DND-41 (cell line): ENCODE results near the gene MTFMT.

Experiments used
- ATAC-seq: fragments of 200-7000 bp; cut with Tn5 transposase; 3 replicates; pipeline ENCODE4 v1.9.1; 2021; ENCODE audit warnings: low read depth; ENCODE audit not compliant: insufficient read depth
- DNase-seq: peaks from one replicate; pipeline ENCODE4 v3.0.0-alpha.2; 2020
- H2AFZ ChIP-seq: 2 replicates; pipeline ENCODE4 v1.6.0; 2012; ENCODE audit warnings: low read depth, low read length
- H3K27ac ChIP-seq: 2 replicates; pipeline ENCODE4 v1.5.1; 2012; ENCODE audit warnings: low read length, inconsistent platforms
- H3K27me3 ChIP-seq: fragments of 200-600 bp; sonication (generic); 2 replicates; pipeline ENCODE4 v1.6.0; 2012; ENCODE audit warnings: low read length, mild to moderate bottlenecking, inconsistent platforms; ENCODE audit not compliant: insufficient read depth, poor library complexity
- H3K36me3 ChIP-seq: 2 replicates; pipeline ENCODE4 v1.5.1; 2012; ENCODE audit warnings: low read length, inconsistent platforms; ENCODE audit not compliant: insufficient read depth
- H3K4me1 ChIP-seq: 2 replicates; pipeline ENCODE4 v1.5.1; 2012; ENCODE audit warnings: mild to moderate bottlenecking, low read length; ENCODE audit not compliant: insufficient read depth
- H3K4me2 ChIP-seq: 2 replicates; pipeline ENCODE4 v1.6.0; 2012; ENCODE audit warnings: mild to moderate bottlenecking, moderate library complexity, low read length, inconsistent platforms; ENCODE audit not compliant: insufficient read depth
- H3K4me3 ChIP-seq, 2 experiments: fragments of 200-600 bp in 1 of 2; shearing (Covaris generic) in 1 of 2; 2 replicates each; pipeline ENCODE4 v1.5.1; 2012 to 2016; ENCODE audit warnings: inconsistent platforms in 2 of 2, low read length in 2 of 2, mild to moderate bottlenecking in 2 of 2, low read depth in 1 of 2, moderate library complexity in 1 of 2
- H3K79me2 ChIP-seq: 2 replicates; pipeline ENCODE4 v1.6.0; 2012; ENCODE audit warnings: low read length, inconsistent platforms; ENCODE audit not compliant: insufficient read depth
- H3K9ac ChIP-seq: 2 replicates; pipeline ENCODE4 v1.6.0; 2012; ENCODE audit warnings: low read depth, mild to moderate bottlenecking, inconsistent platforms, low read length, moderate library complexity
- H3K9me3 ChIP-seq: 2 replicates; pipeline ENCODE4 v1.5.1; 2012; ENCODE audit warnings: low read length, moderate library complexity, mild to moderate bottlenecking, inconsistent platforms; ENCODE audit not compliant: insufficient read depth, severe bottlenecking
- H4K20me1 ChIP-seq: 2 replicates; pipeline ENCODE4 v1.6.0; 2012; ENCODE audit warnings: low read length; ENCODE audit not compliant: insufficient read depth
- EZH2 ChIP-seq: IDR thresholded peaks from 3 replicates; pipeline ENCODE4 v1.6.1; 2012; ENCODE audit warnings: borderline replicate concordance, low read depth, mild to moderate bottlenecking, moderate library complexity, low read length, inconsistent platforms; ENCODE audit not compliant: severe bottlenecking
- TF ChIP-seq, protein P1 (sequence below): IDR thresholded peaks from 2 replicates; pipeline ENCODE4 v1.5.1; 2012; ENCODE audit warnings: borderline replicate concordance, low read length, moderate library complexity, mild to moderate bottlenecking; ENCODE audit not compliant: poor library complexity, severe bottlenecking; ENCODE audit errors: extremely low read depth

The MTFMT gene

GRCh38 chr15:65072027-65072426 lies 42.6 kb upstream of the MTFMT start:
- H3K4me1 ChIP-seq = no peaks in the 10 kb centered on the region
- no peak overlapping the region for H3K4me2 ChIP-seq
- no peak for DNase-seq
- no peaks in the 10 kb centered on the region for H3K9me3 ChIP-seq
- no peak overlapping the region for H3K4me3 ChIP-seq
- H3K9ac ChIP-seq = no peak overlapping the region
- H3K27me3 ChIP-seq = no peaks in the 10 kb centered on the region
- H3K36me3 ChIP-seq = no peaks in the 10 kb centered on the region
- no peak for ATAC-seq
- H4K20me1 ChIP-seq = no peaks in the 10 kb centered on the region
- no peak for TF ChIP-seq EZH2
- TF ChIP-seq, protein P1, sequence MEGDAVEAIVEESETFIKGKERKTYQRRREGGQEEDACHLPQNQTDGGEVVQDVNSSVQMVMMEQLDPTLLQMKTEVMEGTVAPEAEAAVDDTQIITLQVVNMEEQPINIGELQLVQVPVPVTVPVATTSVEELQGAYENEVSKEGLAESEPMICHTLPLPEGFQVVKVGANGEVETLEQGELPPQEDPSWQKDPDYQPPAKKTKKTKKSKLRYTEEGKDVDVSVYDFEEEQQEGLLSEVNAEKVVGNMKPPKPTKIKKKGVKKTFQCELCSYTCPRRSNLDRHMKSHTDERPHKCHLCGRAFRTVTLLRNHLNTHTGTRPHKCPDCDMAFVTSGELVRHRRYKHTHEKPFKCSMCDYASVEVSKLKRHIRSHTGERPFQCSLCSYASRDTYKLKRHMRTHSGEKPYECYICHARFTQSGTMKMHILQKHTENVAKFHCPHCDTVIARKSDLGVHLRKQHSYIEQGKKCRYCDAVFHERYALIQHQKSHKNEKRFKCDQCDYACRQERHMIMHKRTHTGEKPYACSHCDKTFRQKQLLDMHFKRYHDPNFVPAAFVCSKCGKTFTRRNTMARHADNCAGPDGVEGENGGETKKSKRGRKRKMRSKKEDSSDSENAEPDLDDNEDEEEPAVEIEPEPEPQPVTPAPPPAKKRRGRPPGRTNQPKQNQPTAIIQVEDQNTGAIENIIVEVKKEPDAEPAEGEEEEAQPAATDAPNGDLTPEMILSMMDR = no peak
- H3K79me2 ChIP-seq = no peaks in the 10 kb centered on the region
- H2AFZ ChIP-seq = no peak overlapping the region
- no peak overlapping the region for H3K27ac ChIP-seq

- H3K9ac ChIP-seq = no peak overlapping the region
- H3K27ac ChIP-seq = no peak overlapping the region
- no peak overlapping the region for H3K4me3 ChIP-seq
- H4K20me1 ChIP-seq = no peaks in the 10 kb centered on the region
- DNase-seq = no peak
- H3K36me3 ChIP-seq = no peaks in the 10 kb centered on the region
- no peaks in the 10 kb centered on the region for H3K79me2 ChIP-seq
- no peaks in the 10 kb centered on the region for H3K4me1 ChIP-seq
- no peak for TF ChIP-seq EZH2
- TF ChIP-seq, protein P1 = no peak
- H3K9me3 ChIP-seq = no peaks in the 10 kb centered on the region
- no peak overlapping the region for H2AFZ ChIP-seq
- ATAC-seq = no peak
- H3K27me3 ChIP-seq = no peaks in the 10 kb centered on the region
- no peak overlapping the region for H3K4me2 ChIP-seq
These were observed 42.0 kb upstream of the MTFMT start for GRCh38 chr15:65071381-65071811.

GRCh38 chr15:65069779-65070546 lies 40.5 kb upstream of the MTFMT start:
- no peak overlapping the region for H3K4me2 ChIP-seq

More at GRCh38 chr15:65069779-65070546, 40.5 kb upstream of the MTFMT start:
- Histone ChIP-seq H4K20me1 (no peaks in the 10 kb centered on the region), H3K79me2 (no peaks in the 10 kb centered on the region), H3K4me1 (no peaks in the 10 kb centered on the region), H3K9ac (no peak overlapping the region), H3K9me3 (no peaks in the 10 kb centered on the region), H3K36me3 (no peaks in the 10 kb centered on the region), H3K27me3 (no peaks in the 10 kb centered on the region), H3K4me3 (no peak overlapping the region), H3K27ac (no peak overlapping the region), H2AFZ (no peak overlapping the region)
- DNase-seq (no peak), ATAC-seq (no peak)
- TF ChIP-seq, protein P1 = no peak
- TF ChIP-seq EZH2 = no peak
